NCI-H187 (cell line): Measurements from ENCODE around the gene DNM3.

ENCODE experiments used
- DNase-seq, 2 experiments: peaks; one replicate each; lab custom pipeline; 2025; lab: John Stamatoyannopoulos, UW

Gene DNM3

GRCh38 chr1:172397633-172398032 lies 556.3 kb downstream of the DNM3 start:
- DNase-seq: no peak

GRCh38 chr1:172398193-172398592 lies 556.9 kb downstream of the DNM3 start:
- DNase-seq: no peak

DNA sequence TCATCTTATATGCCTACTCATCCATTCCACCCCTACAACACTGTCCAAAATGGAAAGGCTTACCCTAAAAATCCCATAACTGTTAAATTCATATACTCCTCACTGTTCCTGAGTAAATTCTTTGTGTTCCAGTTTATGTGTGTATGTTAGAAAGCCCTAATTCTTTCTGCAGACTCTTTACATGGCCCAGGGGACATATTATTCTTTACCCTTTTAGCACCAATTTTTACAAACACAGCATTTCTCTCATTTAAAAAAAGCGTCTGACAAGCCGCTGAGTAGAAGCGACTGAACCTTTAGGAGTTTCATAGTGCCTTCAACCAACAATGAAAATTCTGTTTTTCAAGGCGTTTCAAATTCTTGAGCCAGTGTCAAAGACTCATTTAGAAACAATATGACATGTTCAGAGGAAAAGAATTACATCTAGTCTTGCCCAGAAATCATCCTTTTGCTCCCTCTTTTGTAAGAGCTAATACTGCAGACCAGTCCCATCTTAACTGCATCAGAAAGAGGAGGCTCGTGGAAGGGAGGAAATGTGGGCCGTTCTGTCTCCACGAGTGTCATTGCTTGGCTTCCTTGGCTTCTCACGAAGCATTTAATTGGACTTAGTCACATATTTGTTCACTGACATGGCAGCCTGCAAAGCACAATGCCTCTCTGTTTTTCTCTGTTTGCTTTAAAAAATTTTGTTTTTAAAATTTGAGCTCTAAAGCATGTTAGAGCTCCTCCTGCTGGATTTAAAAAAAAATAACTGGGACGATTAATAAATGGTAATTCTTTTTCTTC lies 557.9 kb downstream of the DNM3 start:
- DNase-seq: no peak

- DNase-seq: no peak
Observed at GRCh38 chr1:172399756-172400721, 558.7 kb downstream of the DNM3 start.

DNA sequence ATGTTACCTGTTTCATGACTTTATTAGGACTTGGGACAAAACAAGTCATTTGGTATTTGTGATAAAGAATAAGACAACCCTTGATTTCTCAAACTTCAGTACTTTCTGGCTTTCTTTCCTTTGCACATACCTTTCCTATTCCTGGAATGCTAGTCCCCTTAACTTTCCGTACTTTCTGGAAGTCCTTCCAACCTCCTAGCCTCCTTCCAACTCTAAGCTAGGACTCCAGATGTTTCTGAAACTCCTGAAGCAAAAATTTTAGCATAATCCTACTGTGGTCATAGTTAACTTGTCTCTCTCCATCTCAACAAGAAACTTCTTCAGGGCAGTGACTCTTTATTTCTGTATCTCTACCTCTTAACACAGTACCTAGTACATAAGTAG lies 559.4 kb downstream of the DNM3 start:
- no peak for DNase-seq

DNA sequence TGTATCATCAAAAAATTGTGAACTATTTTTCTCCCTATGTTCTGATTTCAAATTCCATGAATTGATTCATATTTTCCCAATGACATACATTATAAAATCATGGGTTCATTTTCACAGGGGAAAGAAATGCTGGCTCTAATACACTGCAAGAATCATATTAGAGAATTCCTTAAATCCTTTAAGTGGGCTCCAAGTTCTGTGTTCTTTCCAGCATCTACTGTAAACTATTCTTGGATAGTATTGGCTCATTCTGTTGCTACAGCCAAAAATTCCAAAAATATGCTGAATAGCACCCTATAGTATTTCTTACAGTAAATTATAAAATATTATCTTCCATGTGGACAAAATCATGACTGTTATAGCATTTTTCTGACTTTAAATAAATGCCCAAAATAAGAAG lies 560.2 kb downstream of the DNM3 start:
- DNase-seq: no peak

DNA sequence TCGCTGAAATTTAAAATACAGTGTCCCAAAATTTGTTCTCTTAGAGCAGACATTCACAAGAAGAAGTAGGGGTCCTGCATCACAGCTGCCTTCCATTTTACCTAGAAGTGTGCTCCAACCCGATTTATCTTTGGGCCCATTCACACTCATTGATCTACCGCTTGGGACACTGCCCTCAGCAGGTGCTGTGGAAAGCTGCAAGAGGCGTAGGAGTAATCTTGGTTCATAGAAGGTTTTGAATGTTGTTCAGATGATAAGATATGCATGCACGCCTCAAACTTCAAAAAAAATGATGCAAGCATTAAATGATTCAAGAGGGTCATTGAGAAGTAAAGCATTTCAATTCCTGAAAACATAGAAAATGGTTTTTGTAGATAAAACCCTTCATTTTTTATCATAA lies 560.6 kb downstream of the DNM3 start:
- no peak for DNase-seq

DNA sequence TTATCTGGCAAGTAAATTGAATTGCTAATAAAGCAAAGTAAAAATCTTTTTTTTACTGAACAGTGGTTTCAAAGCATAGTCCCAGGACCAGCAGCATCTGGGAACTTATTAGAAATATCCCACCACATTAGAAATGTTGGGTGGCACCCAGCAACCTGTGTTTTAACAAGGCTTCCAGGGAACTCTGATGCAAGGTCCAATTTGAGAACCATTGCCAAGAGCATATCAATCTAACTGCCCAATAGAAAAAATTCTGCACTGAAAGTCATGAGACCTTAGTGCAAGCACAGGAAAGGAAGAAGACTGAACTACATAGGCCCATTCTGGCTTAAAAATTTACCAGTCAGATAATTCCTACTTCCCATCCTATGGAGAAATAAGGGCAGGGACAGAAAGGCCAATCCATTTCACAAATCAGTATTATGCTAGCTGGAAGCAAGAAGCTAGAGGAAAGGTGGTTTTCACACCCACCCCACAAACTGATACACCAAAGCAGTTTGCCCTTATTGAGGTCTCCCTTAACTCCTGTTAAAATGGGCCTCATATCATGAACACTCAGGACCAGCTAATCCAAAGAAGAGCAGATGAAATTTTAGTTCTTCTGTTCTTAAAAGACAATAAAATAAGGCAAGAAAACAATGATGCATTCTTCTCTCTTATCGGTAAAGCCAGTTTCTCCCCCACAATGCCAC lies 561.7 kb downstream of the DNM3 start:
- DNase-seq: no peak

DNA sequence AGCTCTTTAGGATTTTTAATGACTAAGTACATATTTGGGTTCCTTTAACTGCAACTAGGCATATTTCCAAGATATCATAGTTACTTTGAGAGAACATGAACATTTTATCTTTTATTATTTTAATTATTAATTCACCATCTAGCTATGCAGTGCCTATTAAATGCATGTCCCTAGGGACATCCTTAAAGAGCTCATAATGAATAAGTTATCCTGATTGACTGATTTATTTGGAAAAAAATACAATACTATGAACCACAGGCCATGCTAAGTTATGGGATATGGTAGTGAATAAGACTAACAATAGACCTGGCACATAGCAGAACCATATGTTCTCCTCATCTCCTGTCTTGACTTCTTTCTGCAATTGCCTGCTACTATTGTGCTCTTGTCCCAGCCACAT lies 562.8 kb downstream of the DNM3 start:
- no peak for DNase-seq

DNA sequence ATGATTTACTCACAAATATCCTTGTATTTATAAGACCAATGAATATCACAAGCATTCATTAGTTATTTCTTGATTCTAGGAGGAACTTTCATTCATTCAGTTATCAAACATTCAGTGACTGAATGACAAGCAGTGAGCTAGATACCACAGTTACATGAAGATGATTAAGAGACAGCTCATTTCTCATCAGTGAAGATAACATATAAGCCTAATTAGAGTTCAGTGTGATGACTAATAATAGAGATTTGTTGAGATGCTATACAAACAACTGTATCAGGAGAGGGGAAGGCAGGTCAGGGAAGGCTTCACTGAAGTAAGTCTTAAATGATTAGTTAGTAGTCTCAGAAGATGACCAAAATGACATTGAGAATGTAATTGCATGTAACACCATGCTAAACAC lies 564.6 kb downstream of the DNM3 start:
- no peak for DNase-seq

GRCh38 chr1:172406968-172407367 lies 565.7 kb downstream of the DNM3 start:
- no peak for DNase-seq

GRCh38 chr1:172408958-172409357 lies 567.7 kb downstream of the DNM3 start:
- DNase-seq: no peak

DNA sequence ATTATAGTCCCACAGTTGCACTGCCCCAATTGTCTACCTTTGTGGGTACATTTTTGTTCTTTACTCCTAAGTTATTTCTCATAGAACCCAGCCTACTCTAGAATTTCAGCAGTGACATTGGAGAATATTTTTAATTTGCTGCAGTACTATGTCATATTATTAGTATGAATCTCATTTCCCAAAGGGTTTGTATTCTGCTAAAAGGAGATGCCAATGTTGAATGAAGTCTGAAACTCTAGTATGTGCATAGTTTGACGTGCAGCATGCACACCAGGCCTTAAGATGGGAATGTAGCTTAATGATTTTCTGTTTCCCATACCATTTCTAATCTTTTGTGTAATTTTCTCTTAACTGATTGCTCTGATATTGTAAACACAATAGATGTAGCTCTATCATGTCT lies 568.7 kb downstream of the DNM3 start:
- no peak for DNase-seq

- no peak for DNase-seq
Observed at GRCh38 chr1:172411791-172412338, 570.6 kb downstream of the DNM3 start.

- no peak for DNase-seq
Observed at GRCh38 chr1:172414331-172414730, 573.0 kb downstream of the DNM3 start.

DNA sequence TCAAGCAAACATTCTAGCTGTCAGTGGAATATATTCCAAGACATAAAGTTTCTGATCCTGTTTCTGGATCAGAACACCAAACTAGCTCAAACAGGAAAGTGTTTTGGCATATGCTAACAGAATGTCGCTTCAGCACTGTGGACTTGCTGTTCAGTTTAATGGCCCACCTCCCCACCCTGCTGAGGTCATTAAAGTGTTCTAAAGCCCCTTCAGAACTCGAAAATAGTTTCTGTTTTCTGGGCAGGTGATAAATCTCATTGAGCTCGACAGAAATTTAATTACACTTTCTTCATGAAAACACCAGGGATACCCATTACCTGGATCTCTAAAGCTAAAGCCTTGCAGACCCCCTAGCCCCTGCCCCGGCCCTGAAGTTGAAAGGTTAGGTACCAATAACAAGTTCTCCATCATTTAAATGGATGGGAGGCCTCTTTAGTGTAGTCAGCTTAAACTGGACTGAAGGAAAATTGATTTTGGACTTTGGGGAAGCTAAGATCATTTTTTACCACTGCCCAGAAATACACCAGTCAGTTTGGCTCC lies 575.3 kb downstream of the DNM3 start:
- no peak for DNase-seq

GRCh38 chr1:172417557-172417956 lies 576.3 kb downstream of the DNM3 start:
- no peak for DNase-seq

- DNase-seq: no peak
Observed at GRCh38 chr1:172420385-172420784, 579.1 kb downstream of the DNM3 start, which contains the start of gene C1orf105. TSS of gene C1orf105 (plus strand) at chr1:172420685. CDS start at chr1:172420886, 201 bp downstream.

DNA sequence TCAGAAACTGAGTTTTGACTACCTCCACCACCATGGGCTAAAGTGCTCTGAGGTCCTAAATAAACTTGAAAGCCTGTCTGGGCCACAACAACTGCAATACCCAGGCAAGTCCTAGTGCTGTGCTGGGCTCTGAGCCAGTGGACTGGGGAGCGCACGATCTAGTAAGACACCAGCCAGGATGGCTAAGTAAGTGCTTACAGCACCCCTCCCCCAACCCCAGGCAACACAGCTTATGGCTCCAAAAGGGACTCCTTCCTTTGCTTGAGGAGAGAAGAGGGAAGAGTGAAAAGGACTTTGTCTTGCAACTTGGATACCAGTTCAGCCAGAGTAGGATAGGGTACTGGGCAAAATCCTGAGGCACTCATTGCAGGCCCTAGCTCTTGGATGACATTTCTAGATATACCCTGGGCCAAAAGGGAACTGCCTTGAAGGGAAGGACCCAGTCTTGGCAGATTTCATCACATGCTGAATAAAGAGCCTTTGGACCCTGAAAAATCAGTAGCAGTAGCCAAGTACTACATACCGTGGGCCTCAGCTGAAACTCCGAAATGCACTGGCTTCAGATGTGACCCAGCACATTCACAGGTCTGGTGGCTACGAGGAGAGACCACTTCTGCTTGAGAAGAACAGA lies 580.8 kb downstream of the DNM3 start:
- no peak for DNase-seq

- no peak for DNase-seq
Observed at GRCh38 chr1:172423336-172423735, 582.0 kb downstream of the DNM3 start.

DNA sequence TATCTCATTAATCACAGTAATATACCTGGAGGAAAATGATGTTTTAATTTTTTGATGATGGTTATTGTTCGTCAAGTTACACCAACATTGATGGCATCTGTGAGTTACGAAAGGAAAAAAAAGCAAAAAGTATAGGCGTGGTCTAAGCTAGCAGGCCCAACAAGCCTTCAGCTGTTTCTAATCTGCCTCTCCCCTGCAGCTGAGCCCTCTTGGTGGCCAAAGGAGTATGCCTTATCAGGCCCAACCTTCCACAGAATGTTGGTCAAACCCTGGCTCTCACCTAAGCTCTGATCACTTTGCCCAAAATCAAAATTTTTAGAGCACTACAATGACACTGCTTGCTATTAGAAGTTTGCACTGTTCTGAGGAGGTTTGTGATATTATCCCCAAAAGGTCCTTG lies 584.0 kb downstream of the DNM3 start:
- no peak for DNase-seq
